DMS114 treated with DMSO at 0.1 percent for 48 hours (cell line): Measurements from ENCODE around the gene POC1B.

ENCODE experiments used
- DNase-seq: peaks from one replicate; lab custom pipeline; 2025; ENCODE audit not compliant: unreplicated experiment; lab: John Stamatoyannopoulos, UW

The POC1B gene

DNA sequence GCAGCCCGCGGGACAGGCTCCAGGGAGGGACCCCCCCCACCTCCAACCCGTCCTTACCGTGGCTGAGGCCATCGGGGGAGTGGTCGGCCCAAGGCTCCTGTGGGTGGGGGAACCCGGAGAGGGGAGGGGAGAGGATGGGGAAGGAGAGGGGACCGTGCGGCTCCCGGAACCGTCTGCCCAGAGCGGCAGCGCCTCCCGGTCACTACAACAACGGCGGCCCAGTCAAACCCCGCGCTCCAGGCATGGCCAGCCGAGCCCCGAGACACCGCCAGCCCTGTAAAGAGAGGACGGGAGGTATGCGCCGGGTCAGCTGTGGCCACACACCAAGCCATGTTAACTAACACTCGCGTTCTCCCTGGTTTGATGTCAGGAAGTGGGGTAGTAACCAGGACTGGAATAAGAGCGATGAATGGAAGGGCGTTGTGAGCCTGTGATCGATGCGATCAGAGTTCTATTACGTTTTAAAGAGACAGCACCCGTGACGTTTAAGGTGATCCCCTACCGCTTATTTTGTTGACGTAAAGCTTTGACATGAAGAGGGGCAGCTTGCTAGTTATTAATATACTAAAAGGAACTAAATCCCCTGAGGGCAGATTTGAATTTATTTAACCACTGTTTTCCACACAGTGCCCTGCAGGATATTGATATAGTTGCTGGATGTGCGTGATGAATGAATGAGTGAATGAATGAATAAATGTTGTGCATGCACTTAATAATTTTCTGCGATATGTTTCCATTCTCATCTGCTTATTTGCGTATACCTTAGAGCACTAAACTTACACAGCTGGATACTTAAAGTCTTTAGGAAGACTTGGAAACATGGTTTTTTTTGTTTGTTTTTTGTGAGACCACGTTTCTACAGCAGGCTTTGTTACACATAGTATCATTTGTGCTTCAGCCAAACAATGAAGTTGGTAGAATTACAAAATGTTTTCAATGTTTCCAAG is at the start of gene POC1B:
TSS of gene POC1B (minus strand) at position 224 of the 947 bp plus-strand sequence. CDS start at position 72, 152 bp downstream.
- peak; percentile 84 for DNase-seq

DNA sequence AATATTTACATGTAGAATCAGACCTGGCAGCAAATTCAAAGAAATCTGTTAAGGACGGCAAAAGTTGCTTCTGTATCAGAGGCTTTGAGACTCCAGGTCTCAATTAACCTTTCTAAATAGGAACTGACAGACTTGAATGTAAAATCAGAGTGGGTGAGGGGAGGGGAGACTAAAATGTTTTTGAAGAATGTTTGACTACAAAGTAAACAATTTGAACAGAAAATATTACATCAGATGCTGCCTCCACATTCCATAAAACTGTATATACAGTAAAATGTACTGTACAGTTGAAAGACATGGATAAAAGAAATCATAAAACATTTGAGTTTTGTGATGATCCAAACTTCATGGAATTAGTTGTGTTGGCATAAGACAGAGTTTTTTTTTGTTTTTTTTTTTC is 49.5 kb upstream of the POC1B start:
- DNase-seq, result no peak

DNA sequence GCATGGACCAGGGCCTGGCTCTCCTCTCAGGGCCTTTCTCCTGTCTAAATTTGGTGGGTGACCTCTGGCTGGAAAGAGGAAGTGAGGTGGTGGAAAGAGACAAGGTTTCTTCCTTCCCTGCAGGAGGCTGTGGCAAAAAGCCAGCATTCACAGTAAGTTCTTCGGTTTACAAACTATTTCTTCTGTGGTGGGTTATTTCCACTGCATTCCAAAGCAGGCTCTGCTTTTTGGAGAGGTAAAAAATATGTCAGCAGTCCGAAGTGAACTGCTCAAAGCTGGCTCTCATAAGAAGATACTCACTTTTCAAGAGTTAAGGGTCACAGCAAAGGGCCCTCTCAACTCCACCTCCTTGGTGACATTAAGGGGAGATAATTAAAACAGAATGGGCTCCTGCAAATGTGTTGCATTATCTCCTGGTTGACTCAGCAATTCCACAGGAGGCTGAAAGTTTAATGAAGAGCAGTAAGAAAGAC is 48.9 kb upstream of the POC1B start:
- DNase-seq, result no peak

DNA sequence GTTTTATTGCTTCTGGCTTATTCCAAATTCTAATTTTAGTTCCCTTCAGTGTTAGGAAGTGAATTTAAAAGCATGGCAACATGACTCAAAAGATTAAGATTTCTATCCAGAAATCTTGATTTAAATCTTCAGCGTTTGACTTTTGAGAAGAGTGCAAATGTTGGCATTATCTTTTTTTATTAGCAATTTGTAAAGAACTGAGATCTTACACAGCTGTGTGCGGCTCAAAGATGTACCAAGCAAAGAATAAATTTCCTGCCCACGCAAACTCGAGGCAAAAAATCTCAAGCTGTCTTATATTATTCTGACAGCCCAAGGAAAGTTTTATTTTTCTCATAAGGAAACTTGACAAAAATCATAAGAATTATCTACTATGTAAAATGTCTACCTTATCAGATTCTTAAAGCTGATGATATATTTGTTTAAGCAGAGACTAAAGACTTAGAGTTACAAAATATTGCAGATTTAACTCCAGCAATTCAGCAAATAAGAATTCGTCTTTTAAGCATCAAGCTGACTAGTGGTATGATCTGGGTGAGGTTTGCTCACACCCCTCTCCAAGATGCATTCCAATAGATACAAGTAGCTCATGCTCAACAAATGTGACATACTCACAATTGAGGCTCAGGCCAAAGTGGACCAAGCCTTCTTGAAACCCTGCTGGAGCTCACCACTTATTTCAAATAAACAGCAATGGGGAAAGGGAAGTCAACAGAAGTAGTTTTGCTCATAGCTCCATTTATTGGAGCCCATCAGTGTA is 47.4 kb upstream of the POC1B start:
- DNase-seq, result no peak

DNA sequence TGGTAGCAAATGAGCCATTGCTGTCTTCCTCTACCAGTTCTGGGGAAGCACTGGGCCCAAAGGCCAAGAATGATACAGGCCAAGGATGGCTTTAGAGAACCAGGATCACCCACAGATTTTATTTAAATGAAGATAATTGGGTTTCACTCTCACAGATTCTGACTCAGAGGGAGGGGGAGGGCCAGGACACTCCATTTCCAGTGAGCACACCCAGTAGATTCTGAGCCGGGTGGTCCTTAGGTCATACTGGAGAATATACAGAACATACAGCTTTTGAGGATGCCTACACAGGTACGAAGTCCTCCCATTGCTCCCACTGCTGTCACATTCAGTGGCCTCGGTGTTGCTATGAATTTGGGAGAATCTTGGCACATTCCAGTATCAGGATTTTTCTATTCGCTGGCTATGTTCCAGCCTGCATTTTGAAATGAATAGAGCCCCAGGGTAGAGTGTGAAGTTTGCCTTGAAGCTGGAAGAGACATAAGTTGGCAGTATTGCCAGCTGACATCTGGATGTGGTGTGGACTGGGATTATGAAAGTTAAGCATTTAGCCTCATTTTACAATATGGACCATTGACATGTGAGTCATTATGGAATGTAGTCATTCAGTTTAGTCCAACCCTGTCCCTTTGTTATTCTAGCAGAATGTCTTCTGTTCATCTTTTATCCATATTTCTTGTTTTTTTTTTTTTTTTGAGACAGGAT is 45.8 kb upstream of the POC1B start:
- DNase-seq, result no peak

DNA sequence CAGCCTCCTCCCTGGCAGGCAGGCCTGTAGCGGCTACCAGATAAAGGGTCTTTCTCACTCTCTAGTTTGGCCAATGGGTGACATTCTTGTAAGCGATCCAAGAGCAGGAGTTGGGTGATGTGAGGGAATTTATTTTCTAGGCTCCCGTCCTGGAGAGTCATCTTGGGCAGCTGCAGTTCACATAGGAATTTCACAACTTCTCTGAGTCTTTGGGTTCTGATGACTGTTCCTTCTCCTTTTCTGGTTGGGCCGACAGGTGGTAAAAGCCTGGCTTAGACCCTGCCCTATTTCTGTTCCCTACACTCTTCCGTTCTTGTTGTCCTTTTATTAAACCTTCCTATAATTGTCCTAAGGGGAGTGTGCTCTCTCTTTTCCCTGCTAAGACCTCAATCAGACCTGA is 42.6 kb upstream of the POC1B start:
- DNase-seq, result no peak

DNA sequence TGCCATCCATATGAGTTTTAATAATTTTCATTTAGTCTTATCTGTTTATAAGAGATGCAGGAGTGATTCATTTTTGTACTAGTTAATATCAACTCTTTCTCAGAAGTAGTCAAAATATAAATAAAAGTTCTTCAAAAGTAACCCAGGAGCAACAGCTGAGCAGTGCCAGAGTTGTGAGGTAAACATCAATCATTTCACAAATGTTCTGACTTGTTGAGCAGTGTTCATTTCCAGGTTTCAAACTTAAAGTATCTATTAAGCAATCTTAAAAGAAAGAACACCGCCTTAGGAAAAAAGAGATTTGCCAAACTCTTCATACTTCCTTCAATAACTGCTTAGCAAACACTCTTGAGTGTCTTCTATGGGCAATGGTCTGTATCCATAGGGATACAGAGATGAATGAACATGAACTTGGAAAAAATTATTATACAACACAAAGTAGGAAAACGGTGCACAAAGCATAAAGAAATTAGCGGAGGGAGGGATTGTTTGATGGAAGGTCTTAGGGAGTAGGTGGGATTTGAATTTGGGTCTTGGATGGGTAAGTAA is 41.9 kb upstream of the POC1B start:
- no peak for DNase-seq

DNA sequence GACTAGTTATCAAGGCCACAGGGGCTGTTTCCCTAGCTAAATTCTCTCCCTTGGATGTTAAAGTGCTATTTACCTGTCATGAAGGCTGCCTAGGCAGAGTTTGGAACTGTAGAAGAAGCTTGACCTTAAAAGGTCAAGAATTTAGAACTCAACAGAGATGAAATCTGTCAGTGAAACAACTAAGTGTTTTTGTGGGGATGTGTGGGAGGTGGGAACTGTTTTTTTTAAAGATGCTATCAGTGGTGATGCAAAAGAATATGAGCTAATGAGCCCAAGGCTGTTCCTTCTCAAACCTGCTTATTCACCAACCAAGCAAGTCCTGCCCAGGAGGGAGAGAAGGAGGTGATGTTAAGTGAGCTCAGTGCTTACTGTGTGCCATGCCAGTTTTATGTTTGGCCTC is 40.8 kb upstream of the POC1B start:
- no peak for DNase-seq

DNA sequence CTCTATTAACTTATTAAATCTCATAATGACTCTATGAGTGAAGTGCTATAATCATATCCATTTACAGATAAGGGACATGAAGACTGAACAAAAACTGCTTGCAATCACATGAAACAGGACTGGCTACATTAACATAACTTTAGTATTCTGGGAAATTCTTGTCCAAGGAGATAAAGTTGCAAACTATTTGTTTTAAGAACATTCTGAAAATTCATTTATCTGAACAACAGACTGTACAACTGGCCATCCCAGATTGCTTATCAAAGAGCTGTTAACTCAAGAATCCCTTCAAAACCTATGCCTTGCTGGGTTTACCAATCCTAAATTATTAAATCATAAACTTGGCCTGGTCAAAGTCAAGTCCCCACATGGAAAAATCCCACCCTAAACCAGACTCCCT is 39.2 kb upstream of the POC1B start:
- no peak for DNase-seq

DNA sequence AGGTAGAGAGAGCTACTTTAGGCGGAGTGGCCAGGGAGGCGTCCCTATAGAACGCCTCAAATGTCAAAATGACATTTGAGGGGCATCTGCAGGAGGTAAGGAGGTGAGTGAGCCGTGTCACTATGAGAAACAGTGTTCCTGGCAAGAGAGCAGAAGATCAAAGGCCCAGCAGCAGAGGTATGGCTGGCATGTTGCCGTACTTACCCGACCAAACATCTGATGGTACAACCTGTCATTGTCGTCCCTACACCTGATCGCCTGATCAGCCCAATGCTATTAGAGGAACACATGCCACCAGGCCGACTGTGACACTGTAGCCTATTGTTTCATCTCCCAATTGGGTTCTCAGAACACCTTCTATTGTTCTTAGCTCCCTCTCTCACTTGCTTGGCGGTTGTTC is 33.9 kb upstream of the POC1B start:
- DNase-seq, result no peak

DNA sequence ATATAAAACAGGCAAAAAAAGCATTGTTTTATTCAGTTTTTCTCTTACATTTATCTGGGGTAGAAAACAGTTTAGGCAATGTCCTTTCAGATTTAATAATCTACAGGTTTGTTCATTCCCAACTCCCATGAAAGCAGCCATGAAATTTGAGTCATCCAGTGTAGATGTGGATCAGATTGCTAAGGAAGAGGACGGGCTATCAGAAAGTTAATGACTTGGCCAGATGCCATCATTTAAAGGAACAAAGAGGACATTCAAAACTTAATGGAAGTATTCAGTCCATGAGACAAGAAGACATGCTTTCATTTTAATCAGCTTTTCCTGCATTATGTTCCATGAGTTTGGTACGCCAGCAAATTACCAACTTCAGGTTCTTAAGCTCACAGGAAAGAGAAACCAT is 31.1 kb upstream of the POC1B start:
- DNase-seq, result no peak

DNA sequence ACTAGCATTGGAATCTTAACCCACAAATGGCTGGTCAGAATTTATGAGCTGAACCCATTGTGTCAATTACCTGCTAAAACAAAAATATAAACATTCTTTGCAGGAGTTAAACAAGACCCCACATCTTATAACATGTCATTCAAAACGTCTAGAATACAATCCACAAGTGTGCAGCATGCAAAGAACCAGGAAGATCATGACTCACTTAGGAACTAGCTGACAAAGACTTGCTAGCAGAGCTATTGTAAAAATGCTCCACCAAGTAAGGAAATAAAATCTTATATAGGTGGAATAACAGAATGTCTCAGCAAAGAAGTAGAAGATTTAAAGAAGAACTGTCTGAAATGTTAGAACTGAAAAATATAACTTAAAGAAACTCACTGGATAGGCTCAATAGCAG is 26.5 kb upstream of the POC1B start:
- no peak for DNase-seq

DNA sequence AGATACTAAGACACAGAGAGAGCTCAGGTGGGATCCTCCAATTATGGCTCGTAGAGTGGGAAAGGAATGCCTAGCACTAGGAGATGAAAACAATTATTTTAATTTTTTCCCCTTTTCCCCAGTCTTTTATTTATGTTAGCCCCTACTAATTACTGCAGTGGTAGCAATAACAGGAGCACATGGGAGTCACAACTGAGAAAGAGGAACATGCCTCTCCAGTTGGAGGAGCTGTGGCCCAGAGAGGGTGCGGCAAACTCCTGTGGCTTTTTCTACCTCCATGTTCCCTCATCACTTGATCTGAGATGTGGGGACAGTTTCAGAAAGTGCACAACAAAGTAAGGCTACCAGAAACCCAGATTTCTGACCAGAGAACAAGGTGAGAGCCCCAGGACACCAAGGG is 25.9 kb upstream of the POC1B start:
- no peak for DNase-seq

DNA sequence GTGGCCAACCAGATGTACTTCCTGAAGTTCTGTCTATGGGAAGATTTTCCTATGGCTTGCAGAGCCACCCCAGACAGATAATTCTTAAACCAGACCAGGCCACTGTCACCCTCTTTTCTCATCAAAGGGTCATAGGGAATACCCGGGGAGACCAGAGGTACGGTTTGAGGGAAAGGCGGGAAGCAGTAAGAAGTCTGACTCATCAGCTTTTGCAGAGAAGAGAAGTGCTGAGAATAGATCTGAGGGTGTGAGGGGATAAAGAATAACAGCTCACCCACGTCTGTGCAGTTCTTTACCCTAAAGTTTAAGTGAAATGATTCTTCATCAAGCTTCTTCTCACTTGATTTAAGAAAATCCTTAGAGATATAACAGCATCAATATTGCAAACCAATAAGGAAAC is 21.3 kb upstream of the POC1B start:
- no peak for DNase-seq

DNA sequence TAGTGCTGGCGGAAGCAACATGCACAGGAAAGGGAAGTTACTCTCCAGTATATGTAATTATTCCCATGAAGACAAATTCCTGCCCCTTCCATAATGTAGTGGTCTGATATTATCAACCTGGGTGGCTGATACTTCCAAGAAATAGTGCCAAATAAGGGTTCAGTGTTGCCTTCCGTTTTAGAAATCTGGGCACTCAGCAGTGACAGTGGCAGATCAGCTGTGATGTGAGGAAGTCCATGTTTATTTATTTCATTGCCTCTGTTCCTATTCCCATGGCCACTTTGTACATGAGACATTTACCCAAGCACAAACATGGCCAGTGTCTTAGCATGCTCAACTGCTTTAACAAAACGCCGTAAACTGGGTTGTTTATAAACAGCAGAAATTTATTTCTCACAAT is 20.3 kb upstream of the POC1B start:
- DNase-seq, result no peak

DNA sequence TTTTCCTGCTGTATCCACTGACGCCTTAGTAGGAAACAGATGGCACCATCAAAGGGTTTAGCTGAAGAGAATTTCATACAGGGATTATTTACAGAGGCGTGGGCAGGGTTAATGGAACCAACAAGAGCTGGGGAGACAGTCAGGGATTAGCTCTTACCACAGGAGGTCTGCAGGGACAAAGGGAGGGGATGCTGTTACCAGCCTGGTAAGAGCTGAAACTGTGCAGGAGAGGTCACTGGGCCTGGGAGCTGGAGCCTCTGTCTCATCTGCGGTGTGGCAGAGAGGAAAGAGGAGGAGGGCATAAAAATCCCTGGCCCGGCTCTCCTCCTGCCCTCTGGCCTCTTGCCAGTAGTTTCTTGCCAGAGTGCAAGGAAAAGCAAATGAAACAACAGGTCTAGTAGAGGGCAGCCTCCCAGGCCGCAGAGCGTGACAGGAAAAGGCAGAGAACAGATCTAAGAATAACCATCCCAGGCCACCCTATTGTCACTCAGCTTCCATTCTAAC is 18.9 kb upstream of the POC1B start:
- no peak for DNase-seq

DNA sequence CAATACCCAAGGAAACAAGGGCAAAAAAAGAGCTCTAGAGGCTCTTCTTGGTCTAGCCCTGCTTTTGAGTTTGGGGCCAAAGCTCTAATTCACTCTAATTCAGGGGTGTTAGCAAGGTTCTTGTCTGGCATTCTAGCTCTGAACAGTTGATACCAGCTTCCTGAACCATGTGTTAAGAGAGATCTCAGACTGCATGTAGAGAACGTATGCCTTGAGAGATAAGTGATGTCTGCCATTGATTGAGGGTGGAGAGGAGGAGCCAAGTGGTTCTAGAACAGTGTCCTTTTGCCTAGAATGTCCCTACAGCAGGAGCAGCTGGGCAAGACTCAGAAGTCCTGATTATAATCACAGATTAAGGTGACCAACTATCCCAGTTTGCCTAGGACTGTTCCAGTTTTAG is 18.2 kb upstream of the POC1B start:
- DNase-seq, result no peak

DNA sequence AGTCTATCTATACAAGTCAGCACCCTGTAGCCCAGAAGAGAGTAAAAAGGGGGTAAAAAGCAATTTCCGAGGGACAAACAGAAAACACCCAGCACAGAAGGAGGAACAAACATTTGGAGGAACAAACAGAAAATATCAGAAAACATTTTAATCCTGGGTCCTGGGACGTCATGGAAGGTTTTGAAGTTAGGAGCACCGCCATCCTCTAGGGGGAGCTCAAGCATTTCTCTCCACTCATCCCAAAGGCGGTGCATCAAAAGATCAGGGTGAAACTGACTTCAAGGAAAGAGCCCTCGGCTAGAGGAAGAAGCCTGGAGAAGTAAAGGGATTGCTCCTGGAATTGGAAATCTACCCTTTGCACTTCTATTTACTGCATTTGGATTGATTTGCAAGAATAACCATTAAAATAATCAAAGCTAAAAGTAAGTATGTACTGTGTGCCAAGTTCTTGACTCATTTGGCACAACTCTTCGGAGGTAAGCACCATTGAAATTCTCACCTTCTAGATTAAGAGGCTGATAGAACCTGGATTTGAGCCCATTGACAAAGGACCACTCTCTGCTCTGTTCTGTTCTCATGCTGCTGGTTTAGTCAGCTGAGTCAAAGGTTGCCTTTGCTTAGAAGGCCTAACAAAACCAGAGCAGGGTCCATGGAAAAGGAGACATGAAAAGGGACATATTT is 17.2 kb upstream of the POC1B start:
- peak; percentile 65 for DNase-seq

DNA sequence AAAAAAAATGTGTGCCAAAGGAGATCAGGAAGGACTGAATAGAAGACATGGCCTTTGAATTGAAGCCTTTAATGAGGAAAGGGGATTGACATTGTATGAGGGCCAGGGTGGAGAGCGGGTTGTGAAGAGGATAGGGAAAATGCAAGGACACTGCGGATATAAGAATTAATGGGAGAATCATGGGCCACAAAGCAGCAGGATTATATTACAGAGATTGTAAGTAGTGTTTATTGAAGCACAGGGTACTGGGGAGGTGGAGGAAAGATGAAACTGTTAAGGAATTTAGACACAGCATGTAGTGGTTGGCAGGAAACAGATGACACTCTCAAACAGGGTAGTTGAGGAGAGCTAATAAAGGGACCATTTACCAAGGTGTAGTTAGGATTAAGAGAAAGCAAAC is 16.4 kb upstream of the POC1B start:
- no peak for DNase-seq

DNA sequence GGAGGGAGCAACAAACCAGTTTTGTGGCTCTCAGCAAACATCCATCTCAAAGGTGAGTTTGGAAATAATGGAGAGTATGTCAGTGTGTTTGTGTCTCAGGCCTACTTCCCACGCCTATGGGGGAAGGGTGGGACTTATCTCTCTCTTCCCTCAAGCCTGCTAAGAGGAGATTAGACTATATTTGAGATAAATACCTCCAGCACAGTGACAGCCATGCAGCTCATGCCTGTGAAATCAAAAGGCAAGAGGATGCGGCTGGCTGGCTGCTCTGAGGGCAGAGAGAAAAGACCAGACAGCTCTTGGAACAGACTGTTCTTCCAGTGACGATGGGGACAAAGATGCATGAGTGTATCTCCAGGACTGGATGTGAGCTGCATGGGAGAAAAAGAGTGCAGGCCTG is 14.7 kb upstream of the POC1B start:
- DNase-seq, result no peak
